ENCODE data around the gene ZCCHC4. TPM values are rescaled to one million over a fixed set of nuclear protein-coding genes. Genes with fewer than 3 reads are reported as not detected.

The ZCCHC4 gene
- total RNA-seq, 1 donor from 2014 or later = 11.5 TPM

DNA sequence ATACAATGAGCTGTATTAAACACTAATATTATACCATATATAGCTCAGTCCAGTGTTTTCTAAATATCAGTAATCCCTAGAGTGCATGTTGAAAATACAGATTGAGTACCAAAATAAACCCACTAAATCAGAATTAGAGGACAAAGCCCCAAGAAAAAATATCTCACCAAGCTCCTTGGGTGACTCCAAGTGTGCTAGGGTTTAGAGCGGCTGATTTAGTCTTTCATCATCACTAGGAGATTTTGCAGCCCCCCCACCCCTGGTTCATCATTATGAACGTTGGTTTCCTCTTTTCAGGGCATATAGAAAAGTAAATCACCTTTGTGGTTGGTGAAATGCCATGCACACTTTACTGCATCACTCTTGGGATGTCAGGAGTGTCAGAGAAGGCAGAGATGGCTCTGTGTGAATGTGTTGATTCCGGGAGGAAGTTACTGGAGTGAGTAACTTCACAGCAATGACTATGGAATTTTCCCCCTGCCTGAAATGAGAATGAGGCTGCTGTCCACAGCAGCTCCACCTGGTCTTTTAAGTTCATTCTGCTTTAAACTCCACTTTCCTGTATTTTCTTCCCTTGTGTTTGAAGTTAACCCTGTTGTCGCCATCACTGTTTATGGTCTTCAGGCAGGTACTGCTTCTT is 39.3 kb downstream of the ZCCHC4 start:
- Mint-ChIP-seq H3K36me3 (ENCODE audit: low read depth) (no peaks in the 10 kb centered on the region), H3K4me3 (no peak overlapping the region), H3K27me3 (ENCODE audit: low read depth) (no peaks in the 10 kb centered on the region), H3K4me1 (no peaks in the 10 kb centered on the region), H3K9me3 (no peaks in the 10 kb centered on the region), H3K27ac (ENCODE audit: unreplicated experiment) (no peak overlapping the region)
- DNase-seq (ENCODE audit: low read depth, low spot score) = no peak
- no peak for TF ChIP-seq CTCF (conservative IDR thresholded peaks at IDR 0.05)

- DNase-seq (ENCODE audit: low read depth, low spot score) = no peak
- TF ChIP-seq CTCF (conservative IDR thresholded peaks at IDR 0.05) = no peak
- Mint-ChIP-seq H3K4me1 (no peaks in the 10 kb centered on the region), H3K27ac (ENCODE audit: unreplicated experiment) (no peak overlapping the region), H3K36me3 (ENCODE audit: low read depth) (peaks cover 25% of the 10 kb centered on the region), H3K4me3 (no peak overlapping the region), H3K9me3 (peaks cover 2% of the 10 kb centered on the region), H3K27me3 (ENCODE audit: low read depth) (no peaks in the 10 kb centered on the region)
Observed at GRCh38 chr4:25356068-25356467, 43.5 kb downstream of the ZCCHC4 start.

- no peak for TF ChIP-seq CTCF (conservative IDR thresholded peaks at IDR 0.05)
- Mint-ChIP-seq H3K27me3 (ENCODE audit: low read depth) (no peaks in the 10 kb centered on the region), H3K4me1 (no peaks in the 10 kb centered on the region), H3K4me3 (no peak overlapping the region), H3K9me3 (peaks cover 2% of the 10 kb centered on the region), H3K27ac (ENCODE audit: unreplicated experiment) (no peak overlapping the region), H3K36me3 (ENCODE audit: low read depth) (peaks cover 33% of the 10 kb centered on the region)
- no peak for DNase-seq (ENCODE audit: low read depth, low spot score)
Observed at GRCh38 chr4:25358515-25359275, 46.1 kb downstream of the ZCCHC4 start.

DNA sequence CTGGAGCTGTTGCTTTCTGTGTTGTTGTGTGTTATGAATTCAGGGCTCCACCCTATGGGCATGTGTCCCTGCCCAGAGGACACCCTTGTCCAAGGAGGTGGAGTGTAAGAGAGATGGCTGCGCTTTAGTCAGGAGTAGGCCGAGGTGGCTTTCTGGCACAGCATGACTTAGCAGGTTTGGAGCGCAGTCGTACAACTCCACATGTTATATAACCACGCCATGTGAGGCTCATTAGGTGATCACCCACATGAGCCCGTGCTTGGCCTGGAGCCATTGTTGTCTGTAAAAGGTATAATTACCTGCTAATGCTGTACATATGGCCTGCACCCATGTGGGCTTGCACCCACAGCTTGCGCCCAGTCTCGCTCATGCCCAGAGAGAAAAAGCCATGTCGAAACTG is 48.7 kb downstream of the ZCCHC4 start:
- DNase-seq (ENCODE audit: low read depth, low spot score) = no peak
- Mint-ChIP-seq H3K27me3 (ENCODE audit: low read depth) (no peaks in the 10 kb centered on the region), H3K9me3 (peaks cover 2% of the 10 kb centered on the region), H3K4me3 (no peak overlapping the region), H3K36me3 (ENCODE audit: low read depth) (peaks cover 33% of the 10 kb centered on the region), H3K4me1 (no peaks in the 10 kb centered on the region), H3K27ac (ENCODE audit: unreplicated experiment) (peak overlapping the region; percentile 19)
- no peak for TF ChIP-seq CTCF (conservative IDR thresholded peaks at IDR 0.05)

GRCh38 chr4:25367004-25367621 is 54.5 kb downstream of the ZCCHC4 start:
- no peaks in the 10 kb centered on the region for H3K4me1 Mint-ChIP-seq
- no peaks in the 10 kb centered on the region for H3K9me3 Mint-ChIP-seq
- no peaks in the 10 kb centered on the region for H3K27me3 Mint-ChIP-seq (ENCODE audit: low read depth)
- H3K27ac Mint-ChIP-seq (ENCODE audit: unreplicated experiment) = no peak overlapping the region
- no peak overlapping the region for H3K4me3 Mint-ChIP-seq
- no peaks in the 10 kb centered on the region for H3K36me3 Mint-ChIP-seq (ENCODE audit: low read depth)
- peak; percentile 88 for TF ChIP-seq CTCF (conservative IDR thresholded peaks at IDR 0.05)
- no peak for DNase-seq (ENCODE audit: low read depth, low spot score)
